OCI-LY1 (cell line): ENCODE results near the gene LRRC32.

ENCODE experiments used
- H2AFZ ChIP-seq: fragments of 200-600 bp; sonication (generic), shearing (Covaris generic); 2 replicates; pipeline ENCODE4 v1.6.0; 2014; ENCODE audit warnings: antibody characterized with exemption, mild to moderate bottlenecking, low read length
- H3F3A ChIP-seq: fragments of 200-600 bp; sonication (generic), shearing (Covaris generic); 2 replicates; pipeline ENCODE4 v1.6.0; 2014; ENCODE audit warnings: mild to moderate bottlenecking, antibody characterized with exemption, low read length, moderate library complexity; ENCODE audit not compliant: insufficient read depth
- H3K27ac ChIP-seq: fragments of 200-600 bp; sonication (generic); 2 replicates; pipeline ENCODE4 v1.5.1; 2014; ENCODE audit warnings: low read length, mixed run types, mild to moderate bottlenecking, low read depth; ENCODE audit not compliant: poor library complexity, severe bottlenecking
- H3K27me3 ChIP-seq: fragments of 200-600 bp; sonication (generic); 2 replicates; pipeline ENCODE4 v1.6.0; 2014; ENCODE audit warnings: antibody characterized with exemption, mild to moderate bottlenecking, low read length, moderate library complexity; ENCODE audit not compliant: insufficient read depth
- H3K36me3 ChIP-seq: fragments of 200-600 bp; sonication (generic); 2 replicates; pipeline ENCODE4 v1.6.1; 2014; ENCODE audit warnings: mild to moderate bottlenecking, antibody characterized with exemption, low read length, moderate library complexity, mixed read lengths; ENCODE audit not compliant: insufficient read depth
- H3K4me1 ChIP-seq: fragments of 200-600 bp; sonication (generic); 2 replicates; pipeline ENCODE4 v1.5.1; 2014; ENCODE audit warnings: mild to moderate bottlenecking, low read length, moderate library complexity; ENCODE audit not compliant: insufficient read depth, severe bottlenecking
- H3K4me2 ChIP-seq: fragments of 200-600 bp; sonication (generic), shearing (Covaris generic); 2 replicates; pipeline ENCODE4 v1.6.1; 2014; ENCODE audit warnings: low read length
- H3K4me3 ChIP-seq: fragments of 200-600 bp; sonication (generic); 2 replicates; pipeline ENCODE4 v1.5.1; 2014; ENCODE audit warnings: low read length, low read depth, mild to moderate bottlenecking, mixed read lengths; ENCODE audit not compliant: poor library complexity, severe bottlenecking
- H3K79me2 ChIP-seq: fragments of 200-600 bp; shearing (Covaris generic); 2 replicates; pipeline ENCODE4 v1.6.1; 2016; ENCODE audit warnings: mixed run types, low read length, mixed read lengths; ENCODE audit not compliant: insufficient read depth
- H3K9ac ChIP-seq: fragments of 200-600 bp; sonication (generic), shearing (Covaris generic); 2 replicates; pipeline ENCODE4 v1.6.1; 2014; ENCODE audit warnings: mild to moderate bottlenecking, low read length, mixed read lengths
- H3K9me2 ChIP-seq: fragments of 200-600 bp; sonication (generic), shearing (Covaris generic); 2 replicates; pipeline ENCODE4 v1.6.1; 2014; ENCODE audit warnings: low read depth, mild to moderate bottlenecking, low read length, mixed read lengths
- H3K9me3 ChIP-seq: fragments of 200-600 bp; shearing (Covaris generic); 2 replicates; pipeline ENCODE4 v1.6.1; 2014; ENCODE audit warnings: low read length, mixed read lengths
- H4K20me1 ChIP-seq: fragments of 200-600 bp; sonication (generic), shearing (Covaris generic); 2 replicates; pipeline ENCODE4 v1.6.0; 2016; ENCODE audit warnings: mild to moderate bottlenecking, low read length; ENCODE audit not compliant: insufficient read depth
- EZH2 ChIP-seq: fragments of 200-600 bp; sonication (generic), shearing (Covaris generic); IDR thresholded peaks from 2 replicates; pipeline ENCODE4 v1.8.0; 2017; ENCODE audit warnings: borderline replicate concordance, mixed run types, mild to moderate bottlenecking, antibody characterized with exemption, low read length, moderate library complexity, mixed read lengths
- TF ChIP-seq, protein P1 (sequence below): fragments of 200-600 bp; sonication (generic), shearing (Covaris generic); IDR thresholded peaks from 2 replicates; pipeline ENCODE4 v1.5.1; 2017; ENCODE audit warnings: mild to moderate bottlenecking, antibody characterized with exemption, low read length, moderate library complexity, mixed read lengths

LRRC32 gene

DNA sequence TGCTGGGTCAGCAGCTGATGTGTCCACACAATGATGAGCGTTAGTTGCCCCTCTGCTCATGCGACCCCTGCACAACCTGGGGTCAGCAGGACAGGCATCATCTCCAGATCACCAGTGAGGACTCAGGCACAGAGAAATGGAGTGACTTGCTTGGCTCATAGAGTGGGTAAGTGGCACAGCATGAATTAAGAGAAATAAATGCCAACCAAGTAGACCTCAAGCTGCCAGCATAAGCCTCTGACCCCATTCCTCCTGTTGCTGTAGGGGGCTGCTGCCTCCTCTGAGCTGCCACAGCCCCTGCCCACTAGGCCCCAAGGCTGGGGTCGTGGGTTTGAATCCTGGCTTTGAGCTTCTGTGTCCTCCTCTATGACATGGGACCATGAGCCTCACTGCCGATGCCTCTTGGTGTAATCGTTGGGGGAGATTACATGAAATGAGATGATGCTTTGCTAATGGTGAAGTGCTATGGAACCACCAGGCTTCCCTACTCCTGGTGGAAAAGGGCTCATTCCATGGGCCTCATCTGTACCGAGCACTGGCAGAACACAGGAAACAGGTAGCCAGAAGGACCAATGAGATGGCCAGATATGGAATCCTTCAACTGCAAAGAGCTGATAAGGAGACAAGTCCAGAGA, 33.6 kb downstream of the LRRC32 start:
- peaks cover 41% of the 10 kb centered on the region for H3K4me1 ChIP-seq
- H3K9me2 ChIP-seq: no peaks in the 10 kb centered on the region
- H3K4me2 ChIP-seq: peak overlapping the region; percentile 41; the same call in 1 of the 2 replicates
- H2AFZ ChIP-seq: no peak overlapping the region
- H3F3A ChIP-seq: no peaks in the 10 kb centered on the region
- no peak for TF ChIP-seq EZH2
- TF ChIP-seq, protein P1, sequence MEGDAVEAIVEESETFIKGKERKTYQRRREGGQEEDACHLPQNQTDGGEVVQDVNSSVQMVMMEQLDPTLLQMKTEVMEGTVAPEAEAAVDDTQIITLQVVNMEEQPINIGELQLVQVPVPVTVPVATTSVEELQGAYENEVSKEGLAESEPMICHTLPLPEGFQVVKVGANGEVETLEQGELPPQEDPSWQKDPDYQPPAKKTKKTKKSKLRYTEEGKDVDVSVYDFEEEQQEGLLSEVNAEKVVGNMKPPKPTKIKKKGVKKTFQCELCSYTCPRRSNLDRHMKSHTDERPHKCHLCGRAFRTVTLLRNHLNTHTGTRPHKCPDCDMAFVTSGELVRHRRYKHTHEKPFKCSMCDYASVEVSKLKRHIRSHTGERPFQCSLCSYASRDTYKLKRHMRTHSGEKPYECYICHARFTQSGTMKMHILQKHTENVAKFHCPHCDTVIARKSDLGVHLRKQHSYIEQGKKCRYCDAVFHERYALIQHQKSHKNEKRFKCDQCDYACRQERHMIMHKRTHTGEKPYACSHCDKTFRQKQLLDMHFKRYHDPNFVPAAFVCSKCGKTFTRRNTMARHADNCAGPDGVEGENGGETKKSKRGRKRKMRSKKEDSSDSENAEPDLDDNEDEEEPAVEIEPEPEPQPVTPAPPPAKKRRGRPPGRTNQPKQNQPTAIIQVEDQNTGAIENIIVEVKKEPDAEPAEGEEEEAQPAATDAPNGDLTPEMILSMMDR: no peak
- H3K27me3 ChIP-seq: 0 out of 2 replicates have a peak, but pooled peaks cover 5% of the 10 kb centered on the region
- H3K9ac ChIP-seq: no peak overlapping the region; the same call in 1 of the 2 replicates
- no peaks in the 10 kb centered on the region for H3K36me3 ChIP-seq
- no peaks in the 10 kb centered on the region for H4K20me1 ChIP-seq
- no peak overlapping the region for H3K4me3 ChIP-seq
- H3K27ac ChIP-seq: peak overlapping the region; percentile 92
- no peaks in the 10 kb centered on the region for H3K9me3 ChIP-seq
- H3K79me2 ChIP-seq: no peaks in the 10 kb centered on the region

- Histone ChIP-seq H3K4me3 (no peak overlapping the region), H2AFZ (no peak overlapping the region), H4K20me1 (no peaks in the 10 kb centered on the region), H3K9me3 (no peaks in the 10 kb centered on the region), H3K27me3 (0 out of 2 replicates have a peak, but pooled peaks cover 5% of the 10 kb centered on the region), H3K9me2 (no peaks in the 10 kb centered on the region), H3K9ac (no peak overlapping the region), H3K4me2 (no peak overlapping the region), H3K27ac (no peak overlapping the region), H3K36me3 (no peaks in the 10 kb centered on the region), H3K4me1 (peaks cover 36% of the 10 kb centered on the region), H3K79me2 (no peaks in the 10 kb centered on the region), H3F3A (no peaks in the 10 kb centered on the region)
- no peak for TF ChIP-seq EZH2
- TF ChIP-seq, protein P1: no peak
Observed at GRCh38 chr11:76635991-76636738, 34.4 kb downstream of the LRRC32 start.

- TF ChIP-seq, protein P1: no peak
- no peak for TF ChIP-seq EZH2
Observed at GRCh38 chr11:76634886-76635285, 35.7 kb downstream of the LRRC32 start.

More at GRCh38 chr11:76634886-76635285, 35.7 kb downstream of the LRRC32 start:
- no peaks in the 10 kb centered on the region for H3K9me3 ChIP-seq
- no peaks in the 10 kb centered on the region for H4K20me1 ChIP-seq
- no peaks in the 10 kb centered on the region for H3K79me2 ChIP-seq
- no peak overlapping the region for H3K4me2 ChIP-seq
- H3K4me1 ChIP-seq: peaks cover 44% of the 10 kb centered on the region
- no peaks in the 10 kb centered on the region for H3F3A ChIP-seq
- H3K36me3 ChIP-seq: no peaks in the 10 kb centered on the region
- H3K27me3 ChIP-seq: 0 out of 2 replicates have a peak, but pooled peaks cover 5% of the 10 kb centered on the region
- H3K9ac ChIP-seq: no peak overlapping the region
- H3K4me3 ChIP-seq: no peak overlapping the region
- H3K9me2 ChIP-seq: no peaks in the 10 kb centered on the region
- H3K27ac ChIP-seq: no peak overlapping the region
- H2AFZ ChIP-seq: no peak overlapping the region
